Activated gamma-delta T cell treated with anti-CD3 and anti-CD28 coated beads, Interleukin-2, amount 50 U/mL, for 16 hours (primary cell): ENCODE results near the gene NFE2.
"Not testable (repeated sequence)": the region's sequence is repeated elsewhere in the genome, so short reads cannot be mapped to it uniquely, and the experiment has no call there.

Source experiments
- DNase-seq: peaks from one replicate; pipeline ENCODE4 v3.0.0-alpha.2; 2020; ENCODE audit warnings: low read depth

The NFE2 gene

DNA sequence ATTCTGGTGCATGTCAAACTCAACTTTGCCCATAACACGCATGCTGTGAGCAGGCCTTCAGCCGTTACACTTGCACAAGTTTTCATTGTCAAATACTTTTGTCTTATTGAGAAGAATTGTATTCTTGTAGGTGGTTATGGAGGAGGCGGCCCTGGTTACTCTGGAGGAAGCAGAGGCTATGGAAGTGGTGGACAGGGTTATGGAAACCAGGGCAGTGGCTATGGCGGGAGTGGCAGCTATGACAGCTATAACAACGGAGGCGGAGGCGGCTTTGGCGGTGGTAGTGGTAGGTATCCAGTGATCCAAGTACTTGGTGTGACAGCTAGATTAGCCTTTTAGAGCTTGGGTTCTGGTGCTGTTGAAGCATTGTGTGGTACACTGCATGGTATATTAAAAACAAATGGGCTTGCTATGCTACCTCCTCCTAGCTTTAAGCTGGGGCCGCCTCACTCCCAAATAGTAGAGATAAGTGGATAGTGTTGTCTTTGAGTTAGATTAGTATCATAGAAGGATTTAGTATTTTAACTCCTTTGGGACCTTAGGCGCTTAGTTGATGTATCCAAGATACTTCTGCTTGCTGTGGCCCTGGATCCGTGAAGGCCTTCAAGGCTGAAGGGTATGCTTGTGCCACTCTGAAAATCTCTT, 17.7 kb downstream of the NFE2 start:
- DNase-seq = no peak

- DNase-seq = not testable (repeated sequence)
These were observed 19.1 kb downstream of the NFE2 start for GRCh38 chr12:54281694-54282093.

DNA sequence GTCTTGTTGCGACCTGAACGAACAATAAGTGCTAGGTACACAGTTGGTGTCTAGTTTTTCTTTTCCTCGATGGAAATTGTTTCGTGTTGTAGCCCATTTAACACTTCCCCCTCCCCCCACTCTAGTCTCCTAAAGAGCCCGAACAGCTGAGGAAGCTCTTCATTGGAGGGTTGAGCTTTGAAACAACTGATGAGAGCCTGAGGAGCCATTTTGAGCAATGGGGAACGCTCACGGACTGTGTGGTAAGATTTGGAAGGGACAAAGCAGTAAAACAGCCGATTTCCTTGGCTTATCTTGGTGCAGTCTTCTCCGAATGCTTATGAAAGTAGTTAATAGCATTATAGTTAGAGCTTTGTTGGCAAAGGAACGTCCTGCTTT, 19.6 kb downstream of the NFE2 start:
- not testable (repeated sequence) for DNase-seq

- peak; percentile 91 for DNase-seq
These were observed 20.2 kb downstream of the NFE2 start, which contains the start of gene HNRNPA1 for GRCh38 chr12:54280468-54281260. Gene HNRNPA1 (plus strand): TSS chr12:54280726. CDS start chr12:54280808, 82 bp downstream.

DNA sequence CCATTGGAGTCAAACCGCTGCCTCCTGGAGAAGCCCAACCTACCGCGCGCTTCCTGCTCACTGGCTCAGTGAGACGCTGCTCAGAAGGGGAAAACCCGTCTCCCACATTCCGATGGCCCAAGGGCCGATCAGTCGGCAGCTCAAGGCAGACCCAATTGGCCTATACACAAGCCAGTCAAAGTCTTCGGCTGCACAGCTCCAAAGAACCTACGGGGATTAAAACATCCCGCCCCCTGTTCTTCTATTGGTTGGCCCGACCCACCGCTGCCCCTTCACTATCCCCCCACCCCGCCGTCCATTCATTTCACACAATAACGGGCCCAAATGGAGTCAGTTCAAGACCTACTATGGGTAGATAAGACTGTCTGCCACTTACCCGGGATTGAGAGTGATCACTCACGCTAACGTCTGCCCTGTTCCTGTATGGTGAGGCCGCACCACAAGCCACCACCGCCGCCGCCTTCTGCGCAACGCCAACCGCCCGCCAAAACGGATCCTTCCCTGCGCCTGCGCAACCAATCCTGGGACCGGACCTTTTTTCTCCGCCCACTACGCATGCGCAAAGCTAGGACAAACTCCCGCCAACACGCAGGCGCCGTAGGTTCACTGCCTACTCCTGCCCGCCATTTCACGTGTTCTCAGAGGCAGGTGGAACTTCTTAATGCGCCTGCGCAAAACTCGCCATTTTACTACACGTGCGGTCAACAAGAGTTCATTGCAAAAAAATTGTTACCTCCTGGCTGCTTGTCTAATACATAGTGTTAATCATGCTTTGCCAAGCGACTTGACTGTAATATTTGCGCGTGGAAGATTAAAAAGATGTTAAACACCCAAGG, 21.0 kb downstream of the NFE2 start, which contains the start of gene CBX5:
Gene CBX5, minus strand, starts transcription at position 491 of the 836 bp plus-strand sequence. CDS start 22,472 bp downstream, outside the sequence.
- peak; percentile 99 for DNase-seq

- DNase-seq = no peak
These were observed 21.6 kb downstream of the NFE2 start for GRCh38 chr12:54279227-54279631.

DNA sequence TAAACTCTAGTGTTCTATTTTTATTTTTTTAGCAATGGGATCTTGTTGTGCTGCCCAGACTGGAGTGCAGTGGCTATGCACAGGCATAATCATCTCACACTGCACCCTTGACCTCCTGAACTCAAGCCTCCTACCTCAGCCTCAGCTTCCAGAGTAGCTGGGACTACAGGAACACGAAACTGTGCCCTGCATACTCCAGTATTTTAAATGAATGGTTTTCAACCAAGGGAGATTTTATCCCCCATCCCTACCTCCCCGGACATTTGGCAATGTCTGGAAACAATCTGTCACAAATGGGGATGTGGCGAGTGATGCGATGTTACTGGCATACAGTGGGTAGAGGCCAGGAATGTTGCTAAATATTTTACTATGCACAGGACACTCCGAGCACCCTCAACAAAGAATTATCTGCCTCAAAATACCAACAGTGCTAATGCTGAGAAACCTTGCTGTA, 23.0 kb downstream of the NFE2 start:
- DNase-seq = no peak

GRCh38 chr12:54276368-54276767, 24.4 kb downstream of the NFE2 start:
- no peak for DNase-seq

- DNase-seq = no peak
These were observed 26.8 kb downstream of the NFE2 start for GRCh38 chr12:54273981-54274380.

GRCh38 chr12:54272214-54272613, 28.6 kb downstream of the NFE2 start:
- no peak for DNase-seq

GRCh38 chr12:54270345-54270744, 30.5 kb downstream of the NFE2 start:
- no peak for DNase-seq

DNA sequence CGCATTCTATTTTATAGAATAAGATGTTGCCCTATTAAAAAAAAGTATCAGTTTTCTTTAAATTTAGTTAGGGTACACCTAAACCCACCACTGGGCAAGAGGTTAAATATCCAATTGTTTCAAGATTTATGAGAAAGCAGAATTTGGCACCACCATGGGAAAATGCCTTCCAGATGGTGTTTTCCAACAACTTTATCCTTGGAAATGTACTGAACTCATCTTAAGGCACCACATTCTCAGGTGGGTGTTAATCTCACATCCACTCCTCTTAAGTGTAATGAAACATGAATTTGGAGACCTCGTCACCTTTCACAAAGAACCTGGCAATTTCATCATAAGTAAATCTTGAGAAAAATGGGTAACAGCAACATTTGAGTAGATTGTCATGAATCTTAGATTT, 34.0 kb downstream of the NFE2 start:
- no peak for DNase-seq

DNA sequence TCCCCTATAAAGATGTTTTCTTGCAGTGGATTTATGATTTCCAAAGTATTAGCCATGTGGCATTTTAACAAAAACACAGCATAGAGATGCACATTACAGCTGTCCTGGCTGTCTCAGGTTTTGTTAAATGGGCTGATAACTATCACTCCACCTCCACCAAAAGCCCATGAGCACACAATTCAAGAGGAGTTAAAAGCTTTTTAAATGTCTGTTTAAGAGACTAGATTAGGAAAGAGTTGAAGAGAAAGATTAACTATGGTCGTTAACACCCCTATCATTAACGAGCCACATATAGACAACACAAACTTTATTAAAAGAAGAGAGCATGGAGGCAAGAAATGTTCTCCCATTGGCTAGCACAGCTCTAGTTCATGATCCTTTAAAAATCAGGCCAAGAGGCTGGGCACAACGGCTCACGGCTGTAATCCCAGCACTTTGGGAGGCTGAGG, 35.4 kb downstream of the NFE2 start:
- DNase-seq = no peak

DNA sequence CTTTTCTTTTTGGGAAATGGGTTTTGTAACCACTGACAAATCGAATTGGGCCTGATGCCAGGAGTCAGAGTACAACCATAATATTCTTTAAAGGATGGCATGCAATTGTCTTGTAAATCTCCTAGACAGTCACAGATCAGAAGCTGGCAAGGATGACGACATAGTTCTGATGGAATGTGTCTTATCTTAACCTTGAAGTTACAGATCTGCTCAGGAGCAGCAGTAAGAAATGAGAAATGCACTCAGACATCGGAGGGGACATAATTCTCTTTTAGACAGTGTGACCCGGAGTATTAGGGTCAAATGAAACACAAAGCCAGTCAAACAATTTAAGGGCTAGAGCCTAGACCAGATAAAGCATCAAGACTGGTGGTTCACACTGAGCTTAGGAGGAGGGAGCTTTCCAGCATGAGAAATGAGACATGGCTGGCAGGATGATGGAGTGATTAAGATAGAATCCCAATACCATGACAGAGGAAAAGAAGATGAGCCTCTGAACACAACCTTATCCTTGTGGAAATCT, 38.4 kb downstream of the NFE2 start:
- DNase-seq = no peak

DNA sequence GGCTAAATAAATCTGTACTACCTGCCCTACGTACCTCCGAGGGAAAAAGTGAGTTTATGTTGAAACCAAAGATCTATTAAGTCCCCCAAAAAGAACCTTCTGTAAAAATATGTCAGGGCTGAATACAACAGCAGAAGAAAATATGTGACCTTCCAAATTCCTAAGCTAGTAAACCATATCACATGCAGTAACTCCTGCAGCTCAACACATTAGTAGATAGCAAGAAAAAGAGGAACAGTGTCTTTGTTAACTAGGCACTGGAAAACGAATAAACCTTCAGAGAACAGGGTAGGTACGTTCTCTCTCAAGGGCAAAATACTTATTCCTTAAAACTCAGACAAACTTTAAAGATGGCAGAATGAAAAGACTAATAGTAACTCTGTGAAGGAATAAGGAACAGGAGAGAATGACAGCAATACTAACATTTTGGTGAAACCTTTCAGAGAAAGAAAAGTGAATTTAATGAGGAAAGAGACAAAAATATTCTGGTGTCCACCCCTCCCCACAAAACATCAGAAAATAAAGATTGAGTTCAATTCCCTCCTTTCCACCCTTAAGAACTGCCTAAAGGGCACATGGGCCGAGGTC, 38.9 kb downstream of the NFE2 start:
- DNase-seq = no peak

- DNase-seq = no peak
These were observed 41.4 kb downstream of the NFE2 start for GRCh38 chr12:54259194-54260011.

GRCh38 chr12:54258201-54258681, 42.6 kb downstream of the NFE2 start:
- no peak for DNase-seq

- no peak for DNase-seq
These were observed 43.5 kb downstream of the NFE2 start for GRCh38 chr12:54257332-54257731.

DNA sequence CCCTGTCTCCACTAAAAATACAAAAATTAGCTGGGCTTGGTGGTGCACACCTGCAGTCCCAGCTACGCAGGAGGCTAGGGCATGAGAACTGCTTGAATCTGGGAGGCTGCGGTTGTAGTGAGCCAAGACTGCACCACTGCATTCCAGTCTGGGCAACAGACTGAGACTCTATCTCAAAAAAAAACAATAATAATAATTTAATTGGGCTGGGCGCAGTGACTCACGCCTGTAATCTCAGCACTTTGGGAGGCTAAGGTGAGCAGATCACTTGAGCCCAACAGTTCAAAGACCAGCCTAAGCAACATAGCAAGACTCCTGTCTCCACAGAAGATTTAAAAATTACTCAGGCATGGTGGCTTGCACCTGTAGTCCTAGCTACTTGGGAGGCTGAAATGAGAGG, 47.6 kb downstream of the NFE2 start:
- no peak for DNase-seq

DNA sequence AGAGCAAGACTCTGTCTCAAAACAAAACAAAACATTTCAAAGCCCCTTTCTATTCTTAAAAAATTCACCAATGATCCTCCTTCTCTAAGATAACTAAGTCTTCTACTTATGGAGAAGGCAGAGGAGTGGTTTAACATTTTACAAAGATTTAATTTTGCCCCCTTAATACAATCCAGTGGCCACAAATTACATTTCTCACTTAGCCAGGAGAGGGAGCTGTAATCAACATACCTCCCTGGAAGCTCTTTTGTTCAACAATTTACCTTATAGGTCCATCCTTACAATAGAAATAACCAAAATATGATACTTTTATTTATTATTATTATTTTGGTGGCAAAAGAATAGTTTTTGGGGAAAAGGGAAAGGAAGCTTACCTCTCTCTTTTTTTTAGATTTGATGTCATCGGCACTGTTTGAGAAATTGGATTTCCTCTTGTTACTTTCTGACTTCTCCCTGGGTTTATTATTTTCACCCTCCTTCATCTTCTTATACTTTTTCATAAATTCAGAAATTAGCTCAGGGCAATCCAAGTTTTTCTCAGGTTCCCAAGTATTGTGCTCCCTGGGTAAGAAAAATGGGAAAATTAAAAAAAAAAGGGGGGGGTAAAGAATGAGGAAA, 49.0 kb downstream of the NFE2 start:
- DNase-seq = peak; percentile 1
